SK-N-SH treated with all-trans-retinoic acid at 6 μM for 48 hours (cell line): ENCODE measurements around the gene CTDSP2.

Experiments used
- ARNTL ChIP-seq: fragments of 450-650 bp; formaldehyde crosslinking; IDR thresholded peaks from 2 replicates; pipeline ENCODE4 v1.5.0; 2020; ENCODE audit warnings: low read depth, mild to moderate bottlenecking, moderate library complexity, borderline replicate concordance
- CSRNP3 ChIP-seq: fragments of 250-450 bp; sonication (Bioruptor Pico); IDR thresholded peaks from 2 replicates; pipeline ENCODE4 v1.5.1; 2021; ENCODE audit warnings: mild to moderate bottlenecking, moderate library complexity
- ISL1 ChIP-seq: fragments of 250-450 bp; sonication (Bioruptor Pico); IDR thresholded peaks from 2 replicates; pipeline ENCODE4 v2.1.2; 2022; ENCODE audit warnings: mild to moderate bottlenecking, moderate library complexity
- OSR1 ChIP-seq: fragments of 250-450 bp; sonication (Bioruptor Pico); IDR thresholded peaks from 2 replicates; pipeline ENCODE4 v1.8.0; 2022; ENCODE audit warnings: moderate library complexity, mild to moderate bottlenecking, inconsistent platforms
- PATZ1 ChIP-seq: fragments of 250-450 bp; sonication (Bioruptor Pico); IDR thresholded peaks from 2 replicates; pipeline ENCODE4 v1.8.0; 2020; ENCODE audit warnings: mild to moderate bottlenecking, moderate library complexity, borderline replicate concordance
- POU6F1 ChIP-seq: fragments of 250-450 bp; sonication (Bioruptor Pico); IDR thresholded peaks from 2 replicates; pipeline ENCODE4 v1.8.0; 2021; ENCODE audit warnings: low read depth, mild to moderate bottlenecking, moderate library complexity, borderline replicate concordance
- RARB ChIP-seq: fragments of 250-450 bp; sonication (Bioruptor Pico); IDR thresholded peaks from 2 replicates; pipeline ENCODE4 v1.8.0; 2021; ENCODE audit warnings: mild to moderate bottlenecking, moderate library complexity
- TCF4 ChIP-seq: fragments of 250-450 bp; sonication (Bioruptor Pico); IDR thresholded peaks from 2 replicates; pipeline ENCODE4 v1.8.0; 2021; ENCODE audit warnings: mild to moderate bottlenecking, moderate library complexity, borderline replicate concordance
- TOX ChIP-seq: fragments of 250-450 bp; sonication (Bioruptor Pico); IDR thresholded peaks from 2 replicates; pipeline ENCODE4 v1.8.0; 2021; ENCODE audit warnings: mild to moderate bottlenecking, moderate library complexity, borderline replicate concordance

GRCh38 chr12:57891542-57892228, 45.2 kb upstream of the CTDSP2 start:
- TF ChIP-seq PATZ1 (CRISPR knock-in tag): no peak
- TF ChIP-seq ISL1 (CRISPR knock-in tag): 0 out of 2 replicates have a peak, but pooled peaks have one; percentile 28
- TF ChIP-seq RARB: no peak
- TF ChIP-seq POU6F1 (CRISPR knock-in tag): no peak
- no peak for TF ChIP-seq OSR1
- no peak for TF ChIP-seq ARNTL (CRISPR knock-in tag)
- no peak for TF ChIP-seq TCF4 (CRISPR knock-in tag)
- no peak for TF ChIP-seq CSRNP3
- TF ChIP-seq TOX (CRISPR knock-in tag): no peak
